Measurements from ENCODE around the gene WDR41. TPM values are rescaled to one million over a fixed set of nuclear protein-coding genes. Genes with fewer than 3 reads are reported as not detected.

The WDR41 gene
- polyA plus RNA-seq, 3 donors, result 52.8 to 66.1 (median 60.2) TPM

DNA sequence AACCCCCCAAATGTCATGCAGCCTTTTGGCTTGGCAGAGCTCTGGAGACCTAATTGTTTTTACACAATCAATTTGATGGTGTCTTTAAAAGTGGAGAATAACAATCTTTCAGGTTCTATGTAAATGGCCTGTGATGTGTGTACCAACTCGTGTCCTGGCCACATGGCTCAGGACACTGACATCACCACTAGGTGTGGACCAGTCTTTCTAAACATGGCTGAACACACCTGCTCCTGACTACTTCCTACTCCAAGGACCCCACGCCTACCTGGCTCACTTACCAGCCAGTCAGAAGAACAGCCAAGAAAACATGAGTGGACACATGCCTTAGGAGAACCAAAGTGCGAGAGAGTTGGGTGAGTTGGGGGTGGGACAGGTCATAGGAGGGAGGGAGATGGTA lies 71.2 kb downstream of the WDR41 start:
- no peak for DNase-seq (ENCODE audit: extremely low read depth in 1 of 11, low read depth in 9 of 11, low spot score in 4 of 11)

DNA sequence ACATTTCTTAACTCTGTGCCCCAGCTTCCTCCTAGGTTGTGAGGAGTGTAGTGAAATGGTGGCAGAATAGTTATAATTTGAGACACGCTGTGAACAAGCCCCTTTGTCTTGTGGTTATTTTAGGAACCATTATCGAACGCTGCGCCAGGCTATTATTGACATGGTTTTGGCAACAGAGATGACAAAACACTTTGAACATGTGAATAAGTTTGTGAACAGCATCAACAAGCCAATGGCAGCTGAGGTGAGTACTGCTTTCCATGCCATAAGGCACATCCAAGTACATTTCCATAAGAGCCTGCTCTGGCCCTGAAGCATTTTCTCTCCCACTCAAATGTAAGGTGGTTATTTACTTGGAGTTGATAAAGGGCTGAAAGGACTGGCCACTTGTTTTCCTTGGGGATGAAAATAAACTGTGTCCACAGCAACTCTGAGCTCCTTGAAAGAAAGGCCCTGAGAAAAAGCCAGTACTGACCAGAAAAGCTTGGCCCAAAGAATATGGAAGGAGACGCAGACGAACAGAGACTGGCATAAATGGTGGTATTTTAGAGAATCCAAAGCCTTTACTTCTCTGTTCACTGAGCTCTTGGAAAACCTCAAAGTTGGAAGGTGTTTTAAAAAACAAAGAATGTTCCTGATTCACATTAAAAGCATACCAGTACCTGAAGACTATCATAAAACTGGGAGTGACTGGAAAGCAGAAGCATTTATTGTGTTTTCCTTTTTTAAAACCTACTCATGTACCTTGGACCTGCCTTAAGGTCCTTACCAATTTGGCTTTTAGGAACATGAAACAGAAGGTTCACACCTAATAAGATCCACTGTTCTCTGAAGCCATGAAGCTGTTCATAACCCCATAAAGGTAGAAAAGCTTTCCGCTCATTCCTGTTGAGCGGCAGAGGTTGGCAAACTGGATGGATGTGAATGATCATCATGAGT lies 72.2 kb downstream of the WDR41 start:
- no peak for DNase-seq (ENCODE audit: extremely low read depth in 1 of 11, low read depth in 9 of 11, low spot score in 4 of 11)

DNA sequence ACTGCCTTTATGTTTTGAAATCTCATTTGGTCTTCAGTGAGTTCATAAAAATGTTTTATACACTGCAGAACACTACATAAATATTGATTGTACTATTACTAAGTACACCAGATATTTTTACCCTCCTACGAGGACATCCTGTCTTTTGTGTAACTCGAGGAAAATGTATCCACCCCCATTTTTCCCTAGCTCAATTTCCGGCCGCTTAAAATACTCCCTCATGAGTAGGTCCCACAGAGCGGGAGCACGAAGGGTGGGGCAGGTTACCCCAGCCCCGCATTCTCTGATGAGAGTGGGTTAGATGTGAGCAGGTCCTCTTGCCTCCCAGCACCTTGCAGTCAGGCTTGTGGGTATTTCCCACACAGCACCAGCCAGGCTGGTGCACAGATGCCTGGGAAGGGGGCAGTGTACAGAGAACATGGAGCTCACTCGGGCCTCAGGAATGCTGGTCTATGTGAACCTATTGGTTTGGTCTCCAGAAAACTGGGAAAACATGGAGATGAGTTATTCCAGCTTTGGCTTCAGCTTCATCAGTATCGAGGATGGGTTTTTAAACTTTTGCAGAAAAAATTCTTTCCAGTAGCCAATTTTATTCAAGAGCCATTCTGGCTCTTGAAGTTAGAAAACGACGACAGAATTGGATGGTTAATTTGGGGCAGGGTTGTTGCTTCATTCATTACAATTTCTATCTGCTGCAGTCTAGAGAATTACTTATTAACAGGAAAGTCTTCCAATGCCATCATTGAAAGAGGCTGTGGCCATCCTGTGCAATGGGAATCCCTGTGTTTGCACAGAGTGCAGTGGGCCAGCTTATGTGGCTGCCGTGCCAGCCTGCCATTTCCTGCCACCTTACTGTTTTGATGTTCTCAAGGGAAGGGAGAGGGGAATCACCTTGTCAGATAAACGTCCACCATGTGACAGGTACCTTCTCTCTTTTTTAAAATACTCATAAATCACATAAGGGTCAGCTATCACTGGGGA lies 73.2 kb downstream of the WDR41 start:
- DNase-seq (ENCODE audit: extremely low read depth in 1 of 11, low read depth in 9 of 11, low spot score in 4 of 11), result no peak

DNA sequence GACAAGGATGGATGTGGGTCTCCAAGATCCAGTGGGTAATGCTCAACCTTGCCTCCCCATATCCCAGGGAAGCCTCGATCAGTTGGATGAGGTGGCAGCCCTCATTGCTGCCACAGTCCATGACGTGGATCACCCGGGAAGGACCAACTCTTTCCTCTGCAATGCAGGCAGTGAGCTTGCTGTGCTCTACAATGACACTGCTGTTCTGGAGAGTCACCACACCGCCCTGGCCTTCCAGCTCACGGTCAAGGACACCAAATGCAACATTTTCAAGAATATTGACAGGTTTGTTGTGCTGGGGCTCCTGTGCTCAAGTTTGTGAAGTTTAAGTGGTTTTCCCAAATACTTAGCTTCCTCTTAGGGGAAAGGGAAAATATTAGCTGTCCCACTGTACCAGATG lies 74.0 kb downstream of the WDR41 start:
- no peak for DNase-seq (ENCODE audit: extremely low read depth in 1 of 11, low read depth in 9 of 11, low spot score in 4 of 11)

DNA sequence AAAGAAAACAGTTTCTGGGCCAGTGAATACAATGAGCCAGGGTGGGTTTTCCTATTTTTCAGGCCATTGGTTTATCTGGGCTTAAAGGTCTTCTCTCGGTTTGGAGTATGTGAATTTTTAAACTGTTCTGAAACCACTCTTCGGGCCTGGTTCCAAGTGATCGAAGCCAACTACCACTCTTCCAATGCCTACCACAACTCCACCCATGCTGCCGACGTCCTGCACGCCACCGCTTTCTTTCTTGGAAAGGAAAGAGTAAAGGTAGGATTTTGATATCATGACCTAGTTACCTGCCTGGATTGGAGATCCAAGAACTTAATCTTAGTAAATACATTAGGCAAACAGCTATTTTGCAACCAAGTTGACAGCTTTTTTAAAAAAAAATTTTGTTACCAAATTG lies 79.1 kb downstream of the WDR41 start:
- DNase-seq (ENCODE audit: extremely low read depth in 1 of 11, low read depth in 9 of 11, low spot score in 4 of 11), result no peak

DNA sequence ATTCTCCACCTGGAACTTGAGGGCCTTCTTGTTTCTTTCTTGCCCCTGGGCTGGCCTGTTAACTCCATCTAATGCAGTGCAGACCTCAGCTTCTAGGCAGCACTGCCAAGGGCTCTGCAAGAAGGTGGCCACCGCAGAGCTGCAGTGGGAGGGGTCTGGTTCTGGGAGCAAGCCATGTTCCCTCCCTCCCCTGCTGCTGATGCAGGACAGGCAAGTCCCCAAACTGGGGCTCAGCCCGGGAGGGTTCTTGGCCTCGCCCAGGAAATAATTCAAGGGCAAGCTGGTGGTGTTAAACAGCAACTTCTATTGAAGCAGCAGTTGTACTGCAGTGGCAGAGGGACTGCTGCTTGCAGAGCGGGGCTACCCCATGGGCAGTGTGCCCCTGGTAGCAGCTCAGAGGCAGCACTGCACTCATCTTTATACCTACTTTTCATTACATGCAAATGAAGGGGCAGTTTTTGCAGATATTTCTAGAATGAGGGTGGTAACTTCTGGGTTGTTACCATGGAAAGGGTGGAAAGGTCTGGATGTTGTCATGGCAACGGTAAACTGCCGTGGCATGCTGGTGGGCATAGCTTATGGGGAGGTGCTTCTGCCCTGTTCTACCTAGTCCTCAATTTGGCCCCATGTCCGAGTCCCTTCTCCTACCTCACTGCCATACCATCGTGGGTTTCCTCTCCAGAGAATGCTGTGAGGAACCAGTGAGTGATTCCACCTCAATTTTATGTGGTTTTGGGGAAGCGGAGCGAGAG lies 82.1 kb downstream of the WDR41 start:
- no peak for DNase-seq (ENCODE audit: extremely low read depth in 1 of 11, low read depth in 9 of 11, low spot score in 4 of 11)

DNA sequence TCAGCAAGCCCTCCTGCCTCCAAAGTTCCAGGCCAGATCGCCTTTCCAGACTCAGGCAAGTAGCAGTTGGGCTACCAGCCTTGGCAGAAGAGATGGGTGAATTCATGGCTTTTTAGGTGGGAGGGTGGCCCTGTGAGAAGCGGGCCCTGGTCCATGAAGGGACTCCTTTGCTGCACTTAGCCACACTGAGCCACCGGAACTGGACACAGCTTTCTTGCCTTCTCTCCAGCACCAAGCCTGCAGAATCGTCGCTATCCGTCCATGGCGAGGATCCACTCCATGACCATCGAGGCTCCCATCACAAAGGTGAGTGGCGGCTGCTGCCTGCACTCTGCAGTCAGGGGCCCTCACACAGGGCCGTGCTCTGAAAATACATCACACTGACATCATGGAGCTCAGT lies 85.0 kb downstream of the WDR41 start:
- no peak for DNase-seq (ENCODE audit: extremely low read depth in 1 of 11, low read depth in 9 of 11, low spot score in 4 of 11)

DNA sequence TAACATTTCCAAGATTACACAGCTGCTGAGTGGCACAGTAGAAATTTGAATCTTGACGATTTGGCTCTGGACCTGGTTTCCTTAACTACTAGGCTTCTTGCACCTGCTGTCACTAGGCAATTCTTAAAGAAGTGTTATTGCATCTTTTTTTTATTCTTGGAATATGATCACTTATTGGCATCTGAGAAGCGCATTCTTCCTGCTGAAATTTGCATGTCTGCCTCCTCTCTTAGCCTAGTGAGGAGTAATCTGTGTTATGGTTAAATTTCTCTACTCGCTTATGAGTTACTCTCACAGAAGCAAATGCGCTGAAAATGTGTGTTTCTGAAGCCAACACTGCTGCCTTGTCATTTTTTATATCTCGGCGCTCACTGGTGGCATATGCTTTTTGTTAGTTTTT lies 89.3 kb downstream of the WDR41 start:
- DNase-seq (ENCODE audit: extremely low read depth in 1 of 11, low read depth in 9 of 11, low spot score in 4 of 11), result no peak

DNA sequence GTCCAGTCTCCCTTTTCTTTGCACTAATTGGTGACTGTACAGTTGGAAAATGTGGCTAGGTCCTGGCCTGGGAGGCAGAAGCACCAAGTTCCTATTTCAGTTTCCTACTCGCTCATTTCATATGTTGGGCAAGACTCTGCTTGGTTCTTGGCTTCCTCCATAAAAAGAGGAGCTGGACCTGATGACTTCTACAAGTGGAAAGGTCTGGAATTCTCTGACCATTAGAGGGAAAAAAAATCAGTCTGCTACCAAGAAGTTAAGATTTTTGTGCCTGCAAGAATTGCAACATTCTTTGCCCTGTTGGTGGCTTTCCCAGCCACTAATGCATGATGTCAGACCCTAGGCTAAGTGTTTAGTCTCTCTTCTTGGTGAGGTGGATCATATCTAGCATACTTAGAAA lies 91.5 kb downstream of the WDR41 start:
- DNase-seq (ENCODE audit: extremely low read depth in 1 of 11, low read depth in 9 of 11, low spot score in 4 of 11), result no peak

DNA sequence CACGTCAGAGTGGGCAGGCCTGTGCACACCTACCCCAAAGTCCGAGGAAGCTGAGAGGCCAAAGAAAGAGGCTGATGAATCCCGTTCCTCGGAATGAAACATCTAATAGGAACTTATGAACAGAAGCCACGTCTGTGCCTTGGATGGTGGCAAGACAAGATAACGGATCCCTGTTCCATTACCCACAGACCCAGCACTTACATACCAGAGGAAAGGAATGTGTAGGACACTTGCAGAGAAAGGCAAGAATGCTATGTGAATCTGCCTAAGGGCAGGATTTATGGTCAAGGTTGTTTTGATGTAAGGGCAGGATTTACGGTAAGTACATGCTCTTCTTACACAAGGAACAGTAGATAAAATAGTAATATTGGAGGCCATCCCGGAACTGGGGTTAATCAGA lies 93.2 kb downstream of the WDR41 start:
- no peak for DNase-seq (ENCODE audit: extremely low read depth in 1 of 11, low read depth in 9 of 11, low spot score in 4 of 11)

DNA sequence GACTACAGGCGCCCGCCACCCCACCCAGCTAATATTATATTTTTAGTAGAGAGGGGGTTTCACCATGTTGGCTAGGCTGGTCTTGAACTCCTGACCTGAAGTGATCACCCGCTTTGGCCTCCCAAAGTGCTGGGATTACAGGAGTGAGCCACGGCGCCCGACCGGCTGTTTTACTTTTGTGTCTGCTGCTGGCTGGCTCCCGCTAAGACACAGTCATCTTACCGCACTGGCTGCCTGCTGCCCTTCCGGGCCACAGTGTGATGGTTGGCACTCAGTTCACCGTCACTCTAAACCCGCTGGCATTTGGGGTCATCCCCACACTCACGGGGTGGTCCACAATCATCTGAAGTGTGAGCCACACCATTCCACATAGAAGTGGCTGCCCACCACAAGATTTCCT lies 93.7 kb downstream of the WDR41 start:
- no peak for DNase-seq (ENCODE audit: extremely low read depth in 1 of 11, low read depth in 9 of 11, low spot score in 4 of 11)

DNA sequence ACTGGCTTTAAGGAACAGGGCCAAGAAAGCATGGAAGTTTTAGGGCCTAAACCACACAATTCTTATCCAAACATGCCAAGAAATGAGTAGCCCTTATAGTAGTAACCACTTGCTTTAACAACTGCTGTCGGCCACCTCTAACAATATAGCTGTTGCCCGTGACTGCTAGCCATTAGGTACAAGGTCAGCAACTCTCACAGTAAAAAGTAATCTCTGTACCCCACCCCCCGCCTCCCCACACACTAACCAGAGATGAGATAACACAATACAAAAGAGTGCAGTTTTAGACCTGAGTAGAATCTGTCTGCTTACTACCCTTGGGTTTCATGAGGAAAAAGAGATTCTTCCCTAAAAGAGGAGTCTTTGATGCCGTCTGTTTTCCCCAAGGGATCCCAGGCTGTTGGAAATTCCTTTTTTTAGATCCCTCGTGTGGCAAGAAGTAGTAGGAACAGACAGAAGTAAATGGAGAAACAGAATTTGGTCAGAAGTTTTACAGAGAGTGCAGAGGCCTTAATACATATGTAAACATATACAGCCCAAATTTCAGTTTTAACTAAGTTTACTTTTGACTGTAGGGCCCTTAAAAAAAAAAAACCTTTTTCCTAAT lies 94.3 kb downstream of the WDR41 start:
- no peak for DNase-seq (ENCODE audit: extremely low read depth in 1 of 11, low read depth in 9 of 11, low spot score in 4 of 11)

DNA sequence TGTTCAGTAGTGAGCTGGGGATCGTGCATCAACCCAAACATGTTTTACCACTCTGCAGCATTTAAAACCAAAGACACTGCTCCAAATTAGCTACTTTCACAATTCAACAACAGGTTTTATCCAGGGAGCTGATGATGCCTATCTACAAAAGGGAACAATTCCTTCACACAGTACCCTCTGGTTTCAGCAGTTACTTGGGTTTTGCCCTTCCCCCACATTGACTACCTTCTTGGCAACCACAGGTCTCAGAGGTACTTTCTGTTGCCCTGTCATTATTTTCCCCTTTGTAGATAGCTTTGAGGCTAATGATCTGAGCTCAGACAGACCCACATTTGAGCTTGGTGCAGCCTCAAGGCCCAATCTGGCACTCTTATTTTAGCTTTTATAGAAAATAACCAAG lies 96.1 kb downstream of the WDR41 start:
- DNase-seq (ENCODE audit: extremely low read depth in 1 of 11, low read depth in 9 of 11, low spot score in 4 of 11), result no peak

DNA sequence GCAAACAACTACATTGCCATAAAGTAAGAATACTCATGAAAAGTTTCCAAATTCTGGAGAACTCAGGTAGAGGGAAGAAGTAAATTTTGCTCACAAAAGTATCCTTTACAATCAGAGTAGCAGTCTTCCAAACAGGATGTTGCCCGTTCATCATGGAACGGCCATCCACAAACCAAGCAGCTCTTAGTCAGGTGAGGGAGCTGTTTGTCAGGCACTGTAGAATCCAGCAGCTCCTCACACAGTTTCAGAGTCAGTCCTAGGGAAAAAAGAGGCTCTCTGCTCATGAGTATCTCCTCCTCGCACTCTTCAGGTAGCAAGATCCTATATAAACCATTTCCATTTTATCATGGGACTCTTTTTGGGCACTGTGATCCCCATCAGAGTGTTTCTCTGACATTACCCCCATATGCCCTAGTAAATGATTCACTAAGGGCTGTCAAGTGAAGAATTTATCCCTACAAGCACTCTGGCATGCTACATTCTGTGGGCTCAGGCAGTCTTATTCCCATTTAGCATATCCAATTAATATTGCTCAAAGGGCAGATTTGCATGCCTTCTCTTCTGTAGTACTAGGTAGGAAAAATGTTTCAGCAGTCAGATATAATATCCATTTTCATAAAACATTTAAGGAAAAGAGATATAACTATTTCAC lies 97.9 kb downstream of the WDR41 start:
- DNase-seq (ENCODE audit: extremely low read depth in 1 of 11, low read depth in 9 of 11, low spot score in 4 of 11), result no peak

DNA sequence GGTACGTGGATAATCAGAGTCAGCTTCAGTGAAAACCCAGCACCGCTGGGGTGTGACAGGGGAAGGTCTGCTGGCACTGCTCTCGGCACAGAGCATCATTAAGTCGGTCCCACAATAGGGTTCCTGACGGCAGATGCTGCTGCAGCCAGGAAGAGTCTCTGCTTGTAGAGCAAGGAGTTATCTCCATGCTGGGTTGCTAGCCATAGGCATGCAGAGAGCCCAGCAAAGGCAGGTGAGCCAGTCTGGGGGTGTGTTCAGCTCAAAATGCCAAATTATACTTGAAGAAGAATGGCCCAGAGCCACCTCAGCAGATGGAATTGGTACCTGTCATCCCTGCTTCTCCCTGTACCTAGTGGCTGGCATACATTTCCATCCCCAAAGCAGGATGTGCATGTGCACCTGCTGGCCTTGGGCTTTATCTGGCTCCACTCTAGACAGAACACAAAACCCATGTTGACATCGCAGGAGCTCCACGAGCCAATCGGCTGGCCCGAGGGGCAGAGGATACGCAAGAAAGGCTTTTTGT lies 100.8 kb downstream of the WDR41 start:
- DNase-seq (ENCODE audit: extremely low read depth in 1 of 11, low read depth in 9 of 11, low spot score in 4 of 11), result no peak

DNA sequence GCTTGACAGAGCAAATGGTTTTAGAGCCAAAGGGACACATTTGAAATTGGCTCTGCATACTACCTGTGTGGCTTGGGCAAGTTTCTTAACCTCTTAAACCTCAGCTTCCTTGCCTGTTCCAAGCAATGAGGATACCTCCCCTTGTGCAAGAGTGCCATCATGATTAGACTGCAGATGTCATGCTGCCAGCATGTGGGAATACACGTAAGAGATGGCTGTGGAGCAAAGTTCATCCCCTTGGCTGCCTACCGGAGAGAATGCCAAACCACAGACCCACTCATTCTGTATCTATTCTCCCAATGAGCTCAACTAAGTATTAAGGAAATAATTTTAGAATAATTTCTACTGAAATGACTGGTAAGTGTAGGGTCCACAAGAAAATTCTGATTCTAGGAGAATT lies 101.3 kb downstream of the WDR41 start:
- no peak for DNase-seq (ENCODE audit: extremely low read depth in 1 of 11, low read depth in 9 of 11, low spot score in 4 of 11)

DNA sequence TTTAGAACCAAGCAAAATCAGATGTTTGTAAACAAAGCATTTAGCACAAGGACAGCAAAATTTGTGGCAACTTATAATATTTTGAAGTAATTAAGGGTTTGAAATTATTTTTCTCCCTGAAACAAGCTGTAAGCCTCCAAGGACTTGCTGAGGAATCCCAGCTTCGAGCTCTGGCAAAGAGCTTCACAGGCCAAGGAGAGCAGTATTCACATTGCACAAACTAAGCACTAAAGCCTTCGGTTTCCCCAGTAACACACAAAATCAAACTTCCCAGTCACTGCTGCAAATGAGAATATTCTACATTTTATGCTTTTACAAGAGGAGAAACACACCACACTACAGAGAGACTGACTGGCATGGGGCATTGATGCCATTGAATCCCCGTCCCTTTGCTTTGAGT lies 101.9 kb downstream of the WDR41 start:
- DNase-seq (ENCODE audit: extremely low read depth in 1 of 11, low read depth in 9 of 11, low spot score in 4 of 11), result no peak

DNA sequence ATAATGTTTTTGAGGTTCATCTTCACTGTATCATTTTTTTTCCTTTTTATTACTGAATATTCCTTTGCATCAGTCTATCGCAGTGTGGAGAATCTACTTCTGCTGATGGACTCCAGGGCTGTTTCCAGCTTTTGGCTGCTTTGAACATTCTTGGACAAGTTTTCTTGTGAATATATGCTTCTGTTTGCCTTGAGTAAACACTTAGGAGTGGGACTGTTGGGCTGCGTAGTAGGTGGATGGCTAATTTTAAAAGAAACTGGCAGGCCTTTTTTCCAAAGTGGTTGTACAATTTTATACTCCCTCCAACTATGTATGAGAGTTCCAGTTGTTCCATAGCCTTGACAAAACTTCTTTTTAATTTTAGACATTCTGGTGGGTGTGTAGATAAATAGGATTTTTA lies 102.4 kb downstream of the WDR41 start:
- DNase-seq (ENCODE audit: extremely low read depth in 1 of 11, low read depth in 9 of 11, low spot score in 4 of 11), result no peak
